ENCODE data around the gene ATP5F1C.

DNA sequence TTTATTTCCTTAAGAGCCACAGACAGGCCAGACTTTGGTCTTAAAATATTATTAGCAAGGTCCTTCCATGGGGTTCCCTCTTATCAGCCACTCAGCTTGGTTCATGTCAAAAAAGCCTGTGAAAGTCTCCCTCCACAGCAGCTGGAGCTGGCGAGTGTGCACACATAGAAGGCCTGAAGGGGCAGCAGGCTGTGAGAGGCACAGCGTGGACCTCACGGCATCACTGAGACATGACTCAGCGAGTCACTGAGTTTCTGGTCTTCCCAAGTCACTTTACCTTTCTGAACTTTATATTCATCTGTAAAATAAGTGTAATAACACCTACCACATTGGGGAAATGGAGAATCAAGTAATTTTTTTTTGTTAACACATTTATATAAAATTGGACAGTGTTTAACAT lies 39.0 kb downstream of the ATP5F1C start:
- TF ChIP-seq, protein P1, sequence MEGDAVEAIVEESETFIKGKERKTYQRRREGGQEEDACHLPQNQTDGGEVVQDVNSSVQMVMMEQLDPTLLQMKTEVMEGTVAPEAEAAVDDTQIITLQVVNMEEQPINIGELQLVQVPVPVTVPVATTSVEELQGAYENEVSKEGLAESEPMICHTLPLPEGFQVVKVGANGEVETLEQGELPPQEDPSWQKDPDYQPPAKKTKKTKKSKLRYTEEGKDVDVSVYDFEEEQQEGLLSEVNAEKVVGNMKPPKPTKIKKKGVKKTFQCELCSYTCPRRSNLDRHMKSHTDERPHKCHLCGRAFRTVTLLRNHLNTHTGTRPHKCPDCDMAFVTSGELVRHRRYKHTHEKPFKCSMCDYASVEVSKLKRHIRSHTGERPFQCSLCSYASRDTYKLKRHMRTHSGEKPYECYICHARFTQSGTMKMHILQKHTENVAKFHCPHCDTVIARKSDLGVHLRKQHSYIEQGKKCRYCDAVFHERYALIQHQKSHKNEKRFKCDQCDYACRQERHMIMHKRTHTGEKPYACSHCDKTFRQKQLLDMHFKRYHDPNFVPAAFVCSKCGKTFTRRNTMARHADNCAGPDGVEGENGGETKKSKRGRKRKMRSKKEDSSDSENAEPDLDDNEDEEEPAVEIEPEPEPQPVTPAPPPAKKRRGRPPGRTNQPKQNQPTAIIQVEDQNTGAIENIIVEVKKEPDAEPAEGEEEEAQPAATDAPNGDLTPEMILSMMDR (IDR thresholded peaks at IDR 0.05 in 2 of 3, conservative IDR thresholded peaks at IDR 0.05 in 1 of 3; ENCODE audit: borderline replicate concordance in 1 of 3, insufficient read depth in 1 of 3, low read depth in 2 of 3, low read length in 2 of 3): peak in 2 of 3 experiments; percentile 23 to 25; a peak in 1 of 6 replicates
- no peak for TF ChIP-seq JUND (IDR thresholded peaks at IDR 0.05)
- no peak for TF ChIP-seq SP1 (IDR thresholded peaks at IDR 0.05; ENCODE audit: low read depth)
- TF ChIP-seq, protein P2, sequence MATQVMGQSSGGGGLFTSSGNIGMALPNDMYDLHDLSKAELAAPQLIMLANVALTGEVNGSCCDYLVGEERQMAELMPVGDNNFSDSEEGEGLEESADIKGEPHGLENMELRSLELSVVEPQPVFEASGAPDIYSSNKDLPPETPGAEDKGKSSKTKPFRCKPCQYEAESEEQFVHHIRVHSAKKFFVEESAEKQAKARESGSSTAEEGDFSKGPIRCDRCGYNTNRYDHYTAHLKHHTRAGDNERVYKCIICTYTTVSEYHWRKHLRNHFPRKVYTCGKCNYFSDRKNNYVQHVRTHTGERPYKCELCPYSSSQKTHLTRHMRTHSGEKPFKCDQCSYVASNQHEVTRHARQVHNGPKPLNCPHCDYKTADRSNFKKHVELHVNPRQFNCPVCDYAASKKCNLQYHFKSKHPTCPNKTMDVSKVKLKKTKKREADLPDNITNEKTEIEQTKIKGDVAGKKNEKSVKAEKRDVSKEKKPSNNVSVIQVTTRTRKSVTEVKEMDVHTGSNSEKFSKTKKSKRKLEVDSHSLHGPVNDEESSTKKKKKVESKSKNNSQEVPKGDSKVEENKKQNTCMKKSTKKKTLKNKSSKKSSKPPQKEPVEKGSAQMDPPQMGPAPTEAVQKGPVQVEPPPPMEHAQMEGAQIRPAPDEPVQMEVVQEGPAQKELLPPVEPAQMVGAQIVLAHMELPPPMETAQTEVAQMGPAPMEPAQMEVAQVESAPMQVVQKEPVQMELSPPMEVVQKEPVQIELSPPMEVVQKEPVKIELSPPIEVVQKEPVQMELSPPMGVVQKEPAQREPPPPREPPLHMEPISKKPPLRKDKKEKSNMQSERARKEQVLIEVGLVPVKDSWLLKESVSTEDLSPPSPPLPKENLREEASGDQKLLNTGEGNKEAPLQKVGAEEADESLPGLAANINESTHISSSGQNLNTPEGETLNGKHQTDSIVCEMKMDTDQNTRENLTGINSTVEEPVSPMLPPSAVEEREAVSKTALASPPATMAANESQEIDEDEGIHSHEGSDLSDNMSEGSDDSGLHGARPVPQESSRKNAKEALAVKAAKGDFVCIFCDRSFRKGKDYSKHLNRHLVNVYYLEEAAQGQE (IDR thresholded peaks at IDR 0.05; ENCODE audit: low read depth): no peak
- TF ChIP-seq, protein P3, sequence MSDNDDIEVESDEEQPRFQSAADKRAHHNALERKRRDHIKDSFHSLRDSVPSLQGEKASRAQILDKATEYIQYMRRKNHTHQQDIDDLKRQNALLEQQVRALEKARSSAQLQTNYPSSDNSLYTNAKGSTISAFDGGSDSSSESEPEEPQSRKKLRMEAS (IDR thresholded peaks at IDR 0.05): no peak
- no peak for TF ChIP-seq SIN3A (IDR thresholded peaks at IDR 0.05; ENCODE audit: low read depth)
- TF ChIP-seq RAD21 (IDR thresholded peaks at IDR 0.05; ENCODE audit: low read depth): no peak
- TF ChIP-seq CEBPB (IDR thresholded peaks at IDR 0.05; ENCODE audit: low read depth): no peak
- TF ChIP-seq EZH2 (IDR thresholded peaks at IDR 0.05): no peak
- no peak for TF ChIP-seq FOSL1 (IDR thresholded peaks at IDR 0.05; ENCODE audit: low read depth)
